ENCODE measurements around the gene SLC26A9.
A peak's percentile ranks its signal among the peaks of the same experiment; 100 is the strongest.

The SLC26A9 gene

GRCh38 chr1:205986292-205986691, 43.0 kb upstream of the SLC26A9 start:
- no peak for DNase-seq (ENCODE audit: low read depth)
- no peak for TF ChIP-seq CTCF (IDR thresholded peaks at IDR 0.05; ENCODE audit: insufficient read depth, low read depth, low read length, missing control alignments)
- no peak overlapping the region for H3K4me3 ChIP-seq (ENCODE audit: low read depth, low read length)

DNA sequence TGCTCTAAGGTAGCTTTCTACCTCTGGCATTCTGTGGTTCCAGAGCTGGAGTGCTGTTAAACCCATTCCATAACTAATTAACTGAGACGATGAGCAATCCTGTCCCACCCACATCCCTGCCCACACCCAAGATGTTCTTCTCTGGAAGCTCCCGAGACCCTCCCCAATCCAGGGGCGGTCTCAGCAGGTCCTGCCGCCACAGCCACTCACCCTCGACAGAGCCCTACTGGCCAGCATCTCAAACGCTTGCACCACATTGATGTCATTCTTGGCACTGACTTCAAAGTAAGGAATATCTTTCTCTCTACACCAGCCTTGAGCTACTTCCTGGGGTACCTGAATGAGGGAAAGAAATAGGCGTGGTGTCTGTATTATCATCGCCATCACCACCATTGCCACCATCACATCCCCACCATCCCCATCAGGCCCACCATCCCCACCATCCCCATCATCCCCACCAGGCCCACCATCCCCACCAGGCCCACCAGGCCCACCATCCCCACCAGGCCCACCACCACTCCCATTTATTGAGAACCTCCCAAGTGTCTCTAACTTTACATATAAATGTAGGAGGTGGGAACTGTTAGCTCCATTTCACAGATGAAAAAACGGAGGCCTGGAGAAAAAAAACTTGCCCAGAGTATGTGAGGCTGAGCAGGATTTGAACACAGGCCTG, 42.2 kb upstream of the SLC26A9 start:
- DNase-seq (ENCODE audit: low read depth) = no peak
- TF ChIP-seq CTCF (IDR thresholded peaks at IDR 0.05; ENCODE audit: insufficient read depth, low read depth, low read length, missing control alignments) = no peak
- H3K4me3 ChIP-seq (ENCODE audit: low read depth, low read length) = no peak overlapping the region

GRCh38 chr1:205983925-205984725, 40.9 kb upstream of the SLC26A9 start:
- DNase-seq (ENCODE audit: low read depth) = peak; percentile 68
- no peak overlapping the region for H3K4me3 ChIP-seq (ENCODE audit: low read depth, low read length)
- peak; percentile 95 for TF ChIP-seq CTCF (IDR thresholded peaks at IDR 0.05; ENCODE audit: insufficient read depth, low read depth, low read length, missing control alignments)

GRCh38 chr1:205981257-205981656, 38.0 kb upstream of the SLC26A9 start:
- no peak for TF ChIP-seq CTCF (IDR thresholded peaks at IDR 0.05; ENCODE audit: insufficient read depth, low read depth, low read length, missing control alignments)
- DNase-seq (ENCODE audit: low read depth) = no peak
- H3K4me3 ChIP-seq (ENCODE audit: low read depth, low read length) = no peak overlapping the region

- no peak overlapping the region for H3K4me3 ChIP-seq (ENCODE audit: low read depth, low read length)
- DNase-seq (ENCODE audit: low read depth) = no peak
- no peak for TF ChIP-seq CTCF (IDR thresholded peaks at IDR 0.05; ENCODE audit: insufficient read depth, low read depth, low read length, missing control alignments)
These were observed 37.1 kb upstream of the SLC26A9 start for GRCh38 chr1:205980237-205980870.

- no peak for DNase-seq (ENCODE audit: low read depth)
- H3K4me3 ChIP-seq (ENCODE audit: low read depth, low read length) = no peak overlapping the region
- no peak for TF ChIP-seq CTCF (IDR thresholded peaks at IDR 0.05; ENCODE audit: insufficient read depth, low read depth, low read length, missing control alignments)
These were observed 36.0 kb upstream of the SLC26A9 start for GRCh38 chr1:205979301-205979700.
